ENCODE data around the gene FBXW8. TPM values are rescaled to one million over a fixed set of nuclear protein-coding genes. Genes with fewer than 3 reads are reported as not detected.

FBXW8 gene
- polyA plus RNA-seq, 2 of the 4 experiments (the other 2 are of a cell fraction), result 9.8 to 15.7 TPM

GRCh38 chr12:116884871-116885270, 25.9 kb upstream of the FBXW8 start:
- Histone ChIP-seq H3K4me1 (peaks cover 16% of the 10 kb centered on the region), H3K4me3 (no peak overlapping the region), H3K27ac (no peak overlapping the region), H3K9me3 (no peaks in the 10 kb centered on the region), H3K4me2 (no peak overlapping the region)
- ChIA-PET POLR2A (no interaction called here), CTCF (no interaction called here)
- WGBS (ENCODE audit: missing lambda C conversion rate), result 62% methylated on average over 3 of the region's 3 CpGs
- ATAC-seq, result no peak
- no peak for DNase-seq (ENCODE audit: low read depth in 1 of 2, low spot score in 1 of 2)
- TF ChIP-seq NPAS2 (CRISPR knock-in tag; IDR thresholded peaks at IDR 0.05; ENCODE audit: borderline replicate concordance) (no peak), PBX3 (IDR thresholded peaks at IDR 0.05) (no peak), ESRRA (IDR thresholded peaks at IDR 0.05; ENCODE audit: borderline replicate concordance, low read length) (no peak), RAD21 (conservative IDR thresholded peaks at IDR 0.05 in 1 of 2, IDR thresholded peaks at IDR 0.05 in 1 of 2) (no peak), MAZ (IDR thresholded peaks at IDR 0.05; ENCODE audit: borderline replicate concordance, low read depth, low read length) (no peak), RCOR1 (IDR thresholded peaks at IDR 0.05; ENCODE audit: low read depth, low read length) (no peak), ELK1 (IDR thresholded peaks at IDR 0.05; ENCODE audit: low read depth, low read length) (no peak), BCL3 (IDR thresholded peaks at IDR 0.05) (no peak), EHMT2 (IDR thresholded peaks at IDR 0.05; ENCODE audit: low read depth) (no peak)
- no peak for FAIRE-seq

GRCh38 chr12:116885491-116885890, 25.3 kb upstream of the FBXW8 start:
- DNase-seq (ENCODE audit: low read depth in 1 of 2, low spot score in 1 of 2), result no peak
- ChIA-PET POLR2A (interaction anchor here (0.7 kb wide), 1 partner anchor 32 kb away, joined by 5 read pairs; no protein-coding TSS in a partner anchor), CTCF (no interaction called here)
- no peak overlapping the region for H3K4me3 ChIP-seq
- FAIRE-seq, result no peak
- TF ChIP-seq ZC3H11A (IDR thresholded peaks at IDR 0.05), result no peak
- TF ChIP-seq CEBPB (IDR thresholded peaks at IDR 0.05), result no peak
- no peak for TF ChIP-seq MAZ (IDR thresholded peaks at IDR 0.05; ENCODE audit: borderline replicate concordance, low read depth, low read length)
- TF ChIP-seq POLR2AphosphoS2 (conservative IDR thresholded peaks at IDR 0.05; ENCODE audit: low read length), result no peak
- no peak for TF ChIP-seq ZFP36 (IDR thresholded peaks at IDR 0.05; ENCODE audit: borderline replicate concordance, partially characterized antibody)
- TF ChIP-seq HOXB5 (CRISPR knock-in tag; IDR thresholded peaks at IDR 0.05), result no peak
- TF ChIP-seq E2F6 (IDR thresholded peaks at IDR 0.05; ENCODE audit: borderline replicate concordance, low read depth), result no peak
- no peak for TF ChIP-seq HOXB13 (CRISPR knock-in tag; IDR thresholded peaks at IDR 0.05; ENCODE audit: low read depth)
- TF ChIP-seq RAD21 (conservative IDR thresholded peaks at IDR 0.05 in 1 of 2, IDR thresholded peaks at IDR 0.05 in 1 of 2), result no peak
- TF ChIP-seq HEYL (CRISPR knock-in tag; IDR thresholded peaks at IDR 0.05), result no peak
- TF ChIP-seq MAX (IDR thresholded peaks at IDR 0.05), result no peak
- TF ChIP-seq POLR2A (IDR thresholded peaks at IDR 0.05; ENCODE audit: low read length), result no peak
- no peak for TF ChIP-seq CBX2 (IDR thresholded peaks at IDR 0.05; ENCODE audit: borderline replicate concordance, low read depth)
- no peak for TF ChIP-seq HMGXB4 (CRISPR knock-in tag; IDR thresholded peaks at IDR 0.05; ENCODE audit: borderline replicate concordance)
- peaks cover 10% of the 10 kb centered on the region; the same call in 2 of the 3 replicates for H3K4me1 ChIP-seq
- WGBS (ENCODE audit: missing lambda C conversion rate), result 70% methylated on average over 2 of the region's 2 CpGs
- H3K9me3 ChIP-seq, result no peaks in the 10 kb centered on the region
- no peak for ATAC-seq
- no peak overlapping the region for H3K4me2 ChIP-seq
- H3K27ac ChIP-seq, result no peak overlapping the region
